ENCODE data around the gene C9orf72.
A peak's percentile ranks its signal among the peaks of the same experiment; 100 is the strongest.

C9orf72 gene

GRCh38 chr9:27573634-27574590 is 631 bp upstream of the C9orf72 start:
- DNase-seq (ENCODE audit: low read depth): peak; percentile 98

- DNase-seq (ENCODE audit: low read depth): no peak
Measured at GRCh38 chr9:27572566-27572917, 739 bp downstream of the C9orf72 start.

GRCh38 chr9:27572061-27572460 is 1.2 kb downstream of the C9orf72 start:
- no peak for DNase-seq (ENCODE audit: low read depth)

GRCh38 chr9:27571011-27571410 is 2.3 kb downstream of the C9orf72 start:
- DNase-seq (ENCODE audit: low read depth): no peak

GRCh38 chr9:27569406-27569805 is 3.9 kb downstream of the C9orf72 start:
- DNase-seq (ENCODE audit: low read depth): no peak

- no peak for DNase-seq (ENCODE audit: low read depth)
Measured at GRCh38 chr9:27566118-27566517, 7.2 kb downstream of the C9orf72 start.

- no peak for DNase-seq (ENCODE audit: low read depth)
Measured at GRCh38 chr9:27565696-27566095, 7.6 kb downstream of the C9orf72 start.

- DNase-seq (ENCODE audit: low read depth): no peak
Measured at GRCh38 chr9:27564670-27565069, 8.6 kb downstream of the C9orf72 start.

GRCh38 chr9:27563738-27564430 is 9.4 kb downstream of the C9orf72 start:
- DNase-seq (ENCODE audit: low read depth): no peak

GRCh38 chr9:27561685-27562084 is 11.6 kb downstream of the C9orf72 start:
- DNase-seq (ENCODE audit: low read depth): no peak

GRCh38 chr9:27560457-27560856 is 12.8 kb downstream of the C9orf72 start:
- DNase-seq (ENCODE audit: low read depth): no peak

- no peak for DNase-seq (ENCODE audit: low read depth)
Measured at GRCh38 chr9:27558307-27558706, 15.0 kb downstream of the C9orf72 start.

- no peak for DNase-seq (ENCODE audit: low read depth)
Measured at GRCh38 chr9:27556470-27556869, 16.8 kb downstream of the C9orf72 start.

GRCh38 chr9:27554712-27555111 is 18.6 kb downstream of the C9orf72 start:
- DNase-seq (ENCODE audit: low read depth): no peak

GRCh38 chr9:27549196-27549755 is 24.0 kb downstream of the C9orf72 start:
- peak; percentile 29 for DNase-seq (ENCODE audit: low read depth)

- no peak for DNase-seq (ENCODE audit: low read depth)
Measured at GRCh38 chr9:27548055-27548741, 25.1 kb downstream of the C9orf72 start.

GRCh38 chr9:27545471-27545870 is 27.8 kb downstream of the C9orf72 start:
- DNase-seq (ENCODE audit: low read depth): no peak

GRCh38 chr9:27542508-27542907 is 30.8 kb downstream of the C9orf72 start:
- DNase-seq (ENCODE audit: low read depth): no peak

GRCh38 chr9:27541740-27542139 is 31.5 kb downstream of the C9orf72 start:
- no peak for DNase-seq (ENCODE audit: low read depth)

- DNase-seq (ENCODE audit: low read depth): no peak
Measured at GRCh38 chr9:27540502-27540901, 32.8 kb downstream of the C9orf72 start.

- DNase-seq (ENCODE audit: low read depth): peak; percentile 35
Measured at GRCh38 chr9:27539479-27540441, 33.5 kb downstream of the C9orf72 start.
